Brain microvascular endothelial cell (primary cell): ENCODE measurements around the gene CD81.

ENCODE experiments used
- DNase-seq: peaks from one replicate; pipeline ENCODE4 v3.0.0-alpha.2; 2020
- H3K27ac ChIP-seq: fragments of 250-450 bp; sonication (Bioruptor Pico); 2 replicates; pipeline ENCODE4 v1.5.1; 2020; ENCODE audit warnings: mild to moderate bottlenecking, moderate library complexity
- H3K27me3 ChIP-seq: fragments of 250-450 bp; sonication (Bioruptor Pico); replicated peaks from 2 replicates; pipeline ENCODE4 v1.5.1; 2020; ENCODE audit warnings: mild to moderate bottlenecking
- H3K36me3 ChIP-seq: fragments of 250-450 bp; sonication (Bioruptor Pico); replicated peaks from 2 replicates; pipeline ENCODE4 v1.5.1; 2020; ENCODE audit warnings: mild to moderate bottlenecking
- H3K4me3 ChIP-seq: 2 replicates; pipeline ENCODE4 v1.5.1; 2011; ENCODE audit warnings: low read depth, mild to moderate bottlenecking, control low read depth, low read length, moderate library complexity
- in situ Hi-C: cut with HindIII; loops from 2 replicates; pipeline ENCODE4 v1.10.0; 2017; ENCODE audit warnings: low sequenced_read_pairs, low pct_ligation_motif_present
- TF ChIP-seq, protein P1 (sequence below): IDR thresholded peaks from 2 replicates; pipeline ENCODE4 v1.5.1; 2011; ENCODE audit warnings: low read depth, mild to moderate bottlenecking, moderate library complexity, low read length, control low read depth, inconsistent platforms; ENCODE audit errors: missing control alignments

Gene CD81

GRCh38 chr11:2441171-2441570 lies 64.1 kb downstream of the CD81 start:
- no peak overlapping the region for H3K27ac ChIP-seq
- no peak overlapping the region for H3K4me3 ChIP-seq
- no peaks in the 10 kb centered on the region for H3K36me3 ChIP-seq
- H3K27me3 ChIP-seq, result peaks cover 36% of the 10 kb centered on the region
- TF ChIP-seq, protein P1, sequence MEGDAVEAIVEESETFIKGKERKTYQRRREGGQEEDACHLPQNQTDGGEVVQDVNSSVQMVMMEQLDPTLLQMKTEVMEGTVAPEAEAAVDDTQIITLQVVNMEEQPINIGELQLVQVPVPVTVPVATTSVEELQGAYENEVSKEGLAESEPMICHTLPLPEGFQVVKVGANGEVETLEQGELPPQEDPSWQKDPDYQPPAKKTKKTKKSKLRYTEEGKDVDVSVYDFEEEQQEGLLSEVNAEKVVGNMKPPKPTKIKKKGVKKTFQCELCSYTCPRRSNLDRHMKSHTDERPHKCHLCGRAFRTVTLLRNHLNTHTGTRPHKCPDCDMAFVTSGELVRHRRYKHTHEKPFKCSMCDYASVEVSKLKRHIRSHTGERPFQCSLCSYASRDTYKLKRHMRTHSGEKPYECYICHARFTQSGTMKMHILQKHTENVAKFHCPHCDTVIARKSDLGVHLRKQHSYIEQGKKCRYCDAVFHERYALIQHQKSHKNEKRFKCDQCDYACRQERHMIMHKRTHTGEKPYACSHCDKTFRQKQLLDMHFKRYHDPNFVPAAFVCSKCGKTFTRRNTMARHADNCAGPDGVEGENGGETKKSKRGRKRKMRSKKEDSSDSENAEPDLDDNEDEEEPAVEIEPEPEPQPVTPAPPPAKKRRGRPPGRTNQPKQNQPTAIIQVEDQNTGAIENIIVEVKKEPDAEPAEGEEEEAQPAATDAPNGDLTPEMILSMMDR, result no peak
- DNase-seq, result no peak
- in situ Hi-C loops, result no loop called here

GRCh38 chr11:2442589-2442988 lies 65.5 kb downstream of the CD81 start:
- TF ChIP-seq, protein P1, result no peak
- H3K36me3 ChIP-seq, result no peaks in the 10 kb centered on the region
- no peak overlapping the region for H3K4me3 ChIP-seq
- no peak overlapping the region for H3K27ac ChIP-seq
- H3K27me3 ChIP-seq, result peaks cover 49% of the 10 kb centered on the region
- DNase-seq, result no peak
- in situ Hi-C loops, result no loop called here

DNA sequence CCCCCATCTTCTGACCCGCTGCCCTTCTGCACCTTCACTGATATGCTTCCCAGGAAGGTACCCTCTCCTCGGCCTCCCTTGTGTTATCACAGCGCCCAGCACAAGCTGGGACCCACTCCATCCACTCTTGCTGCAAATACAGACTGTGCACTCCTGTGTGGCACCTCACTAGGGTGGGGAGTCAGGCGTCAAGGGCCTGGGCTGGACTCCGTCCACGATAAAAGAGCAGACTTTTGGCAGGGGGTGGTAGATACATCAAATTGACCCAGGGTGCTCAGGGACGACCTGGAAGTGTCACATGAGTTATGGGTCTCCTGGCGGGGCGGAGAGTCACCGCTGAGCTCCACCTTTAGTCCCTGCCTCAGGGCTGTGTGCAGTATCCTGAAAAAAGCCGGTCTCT lies 66.3 kb downstream of the CD81 start:
- DNase-seq, result no peak
- in situ Hi-C loops, result no loop called here
- Histone ChIP-seq H3K27me3 (peaks cover 53% of the 10 kb centered on the region), H3K27ac (no peak overlapping the region), H3K36me3 (no peaks in the 10 kb centered on the region), H3K4me3 (no peak overlapping the region)
- TF ChIP-seq, protein P1, result no peak

DNA sequence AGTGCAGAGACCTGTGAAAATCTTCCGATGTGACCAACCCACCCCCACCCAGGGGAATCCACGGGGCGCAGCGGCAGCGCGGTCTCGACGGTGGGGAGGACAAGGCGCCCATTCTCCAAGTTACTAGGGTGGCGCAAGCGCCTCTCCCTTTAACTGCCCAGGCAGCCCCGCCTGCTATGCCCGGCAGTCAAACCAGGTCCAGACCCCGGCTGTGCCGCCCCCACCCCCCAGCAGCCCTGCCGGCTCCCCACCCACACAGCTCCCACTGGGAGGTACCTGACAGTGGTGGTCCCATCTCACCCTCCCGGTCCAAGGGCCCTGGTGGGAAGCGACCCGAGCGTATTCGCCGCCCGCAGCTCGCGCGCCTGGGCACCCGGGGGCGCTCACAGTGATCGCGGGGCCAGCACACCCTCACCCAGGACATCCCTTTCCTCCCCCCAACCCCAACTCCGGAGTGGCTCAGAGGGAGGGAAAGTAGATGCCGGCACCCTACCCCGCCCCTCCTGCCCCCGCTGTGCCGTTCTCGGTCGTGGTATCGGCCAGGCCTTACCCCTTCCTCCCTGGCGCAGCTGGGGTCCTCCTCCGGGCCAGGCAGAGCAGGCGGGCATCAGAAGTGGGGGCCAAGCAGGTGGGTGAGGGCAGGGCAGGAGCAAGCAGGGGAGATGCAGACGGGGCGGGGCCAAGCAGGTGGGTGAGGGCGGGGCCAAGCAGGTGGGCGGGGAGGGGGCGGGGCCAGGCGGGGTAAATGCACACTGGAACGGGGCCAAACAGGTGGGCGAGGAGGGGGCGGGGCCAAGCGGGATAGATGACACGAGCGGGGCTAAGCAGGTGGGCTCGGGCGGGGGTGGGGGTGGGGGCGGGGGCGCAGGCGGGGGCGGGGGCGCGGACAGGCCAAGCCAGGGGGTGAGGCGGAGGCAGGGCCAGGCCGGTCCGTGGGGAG lies 67.0 kb downstream of the CD81 start, which contains the start of gene TRPM5:
Gene TRPM5, minus strand, starts transcription at position 634 of the 940 bp plus-strand sequence. CDS start 21,478 bp downstream, outside the sequence.
- Histone ChIP-seq H3K36me3 (no peaks in the 10 kb centered on the region), H3K4me3 (no peak within 1 kb of the TSS), H3K27ac (no peak within 1 kb of the TSS), H3K27me3 (peaks cover 51% of the 10 kb centered on the region)
- in situ Hi-C loops, result no loop called here
- no peak for DNase-seq
- TF ChIP-seq, protein P1, result no peak

DNA sequence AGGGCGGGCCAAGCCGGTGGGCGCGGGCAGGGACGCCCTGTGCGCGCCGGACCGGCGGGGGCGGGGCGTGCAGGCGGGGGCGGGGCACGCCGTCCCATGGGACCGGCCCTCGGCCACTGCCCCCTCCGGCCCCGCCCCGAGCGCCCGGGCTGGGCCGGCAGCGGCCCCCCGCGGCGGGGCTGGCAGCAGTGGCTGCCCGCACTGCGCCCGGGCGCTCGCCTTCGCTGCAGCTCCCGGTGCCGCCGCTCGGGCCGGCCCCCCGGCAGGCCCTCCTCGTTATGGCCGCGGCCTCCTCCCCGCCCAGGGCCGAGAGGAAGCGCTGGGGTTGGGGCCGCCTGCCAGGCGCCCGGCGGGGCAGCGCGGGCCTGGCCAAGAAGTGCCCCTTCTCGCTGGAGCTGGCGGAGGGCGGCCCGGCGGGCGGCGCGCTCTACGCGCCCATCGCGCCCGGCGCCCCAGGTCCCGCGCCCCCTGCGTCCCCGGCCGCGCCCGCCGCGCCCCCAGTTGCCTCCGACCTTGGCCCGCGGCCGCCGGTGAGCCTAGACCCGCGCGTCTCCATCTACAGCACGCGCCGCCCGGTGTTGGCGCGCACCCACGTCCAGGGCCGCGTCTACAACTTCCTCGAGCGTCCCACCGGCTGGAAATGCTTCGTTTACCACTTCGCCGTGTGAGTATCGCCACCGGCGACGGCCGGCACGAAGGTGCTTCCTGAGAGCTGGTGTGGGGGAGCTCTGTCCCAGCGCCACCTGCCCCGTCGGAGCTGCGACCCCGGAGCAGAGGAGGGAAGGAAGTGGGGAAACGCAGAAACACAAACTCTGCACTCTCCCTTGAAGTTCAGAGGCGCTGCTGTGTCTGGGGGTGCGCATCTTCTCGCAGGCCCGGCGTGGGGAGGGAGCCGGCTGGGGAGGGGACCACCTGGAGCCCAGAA lies 68.0 kb downstream of the CD81 start, which contains the start of gene KCNQ1:
Gene KCNQ1, plus strand, starts transcription at position 188 of the 925 bp plus-strand sequence. Its CDS starts 91 bp downstream, at position 279.
- H3K27ac ChIP-seq, result no peak within 1 kb of the TSS
- TF ChIP-seq, protein P1, result no peak
- no peaks in the 10 kb centered on the region for H3K36me3 ChIP-seq
- H3K4me3 ChIP-seq, result no peak within 1 kb of the TSS
- peaks cover 49% of the 10 kb centered on the region for H3K27me3 ChIP-seq
- in situ Hi-C loops, result no loop called here
- DNase-seq, result no peak
